Fibroblast of lung (primary cell): Measurements from ENCODE around the gene NEK2.

Source experiments
- EZH2 ChIP-seq: IDR thresholded peaks from 2 replicates; pipeline ENCODE4 v1.5.1; 2012; ENCODE audit warnings: low read length, control low read depth, mild to moderate bottlenecking; ENCODE audit errors: missing control alignments
- TF ChIP-seq, protein P1 (sequence below), 2 donors: IDR thresholded peaks in 1 of 2; conservative IDR thresholded peaks in 1 of 2; 1 replicate in 1 of 2; 2 replicates in 1 of 2; pipeline ENCODE4 v1.5.1; 2011 to 2012; ENCODE audit warnings: low read length in 2 of 2, control low read depth in 1 of 2, inconsistent platforms in 1 of 2, low read depth in 1 of 2, mild to moderate bottlenecking in 1 of 2

DNA sequence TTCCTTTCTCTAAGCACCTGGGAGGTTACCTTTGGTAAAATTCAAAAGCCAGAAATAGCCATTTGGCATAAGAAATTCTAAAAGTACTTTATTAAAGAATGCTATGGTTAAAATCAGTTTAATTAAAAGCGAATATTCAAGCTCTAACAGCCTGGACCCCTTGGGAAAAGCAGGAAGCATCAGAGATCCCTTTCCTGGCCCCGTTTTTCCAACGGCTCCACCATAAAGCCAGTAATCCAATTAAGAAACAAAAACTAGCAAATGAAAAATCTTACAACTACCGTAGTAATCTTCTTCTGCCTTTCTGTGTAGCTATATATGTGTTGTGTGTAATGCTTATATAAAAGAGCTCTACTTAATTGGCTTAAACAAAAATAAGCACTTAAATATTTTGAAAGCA, 33.5 kb upstream of the NEK2 start:
- TF ChIP-seq, protein P1, sequence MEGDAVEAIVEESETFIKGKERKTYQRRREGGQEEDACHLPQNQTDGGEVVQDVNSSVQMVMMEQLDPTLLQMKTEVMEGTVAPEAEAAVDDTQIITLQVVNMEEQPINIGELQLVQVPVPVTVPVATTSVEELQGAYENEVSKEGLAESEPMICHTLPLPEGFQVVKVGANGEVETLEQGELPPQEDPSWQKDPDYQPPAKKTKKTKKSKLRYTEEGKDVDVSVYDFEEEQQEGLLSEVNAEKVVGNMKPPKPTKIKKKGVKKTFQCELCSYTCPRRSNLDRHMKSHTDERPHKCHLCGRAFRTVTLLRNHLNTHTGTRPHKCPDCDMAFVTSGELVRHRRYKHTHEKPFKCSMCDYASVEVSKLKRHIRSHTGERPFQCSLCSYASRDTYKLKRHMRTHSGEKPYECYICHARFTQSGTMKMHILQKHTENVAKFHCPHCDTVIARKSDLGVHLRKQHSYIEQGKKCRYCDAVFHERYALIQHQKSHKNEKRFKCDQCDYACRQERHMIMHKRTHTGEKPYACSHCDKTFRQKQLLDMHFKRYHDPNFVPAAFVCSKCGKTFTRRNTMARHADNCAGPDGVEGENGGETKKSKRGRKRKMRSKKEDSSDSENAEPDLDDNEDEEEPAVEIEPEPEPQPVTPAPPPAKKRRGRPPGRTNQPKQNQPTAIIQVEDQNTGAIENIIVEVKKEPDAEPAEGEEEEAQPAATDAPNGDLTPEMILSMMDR (conservative IDR thresholded peaks at IDR 0.05 in 1 of 2, IDR thresholded peaks at IDR 0.05 in 1 of 2; ENCODE audit: low read depth in 1 of 2, low read length in 2 of 2): no peak
- TF ChIP-seq EZH2: no peak
